GM23338 (cell line): ENCODE results near the gene CHPF. TPM values are rescaled to one million over a fixed set of nuclear protein-coding genes. Genes with fewer than 3 reads are reported as not detected.

ENCODE experiments used
- ATAC-seq: fragments of 200-7000 bp; cut with Tn5 transposase; 3 replicates; pipeline ENCODE4 v1.9.1; 2020
- DNase-seq: peaks from one replicate; pipeline ENCODE4 v3.0.0-alpha.2; 2015; ENCODE audit warnings: low spot score
- H2AFZ ChIP-seq: fragments of 200-600 bp; sonication (generic); 2 replicates; pipeline ENCODE4 v1.8.0; 2016; ENCODE audit warnings: antibody characterized with exemption, mild to moderate bottlenecking, moderate library complexity
- H3F3A ChIP-seq: fragments of 200-600 bp; sonication (generic); replicated peaks from 2 replicates; pipeline ENCODE4 v1.8.0; 2017; ENCODE audit warnings: antibody characterized with exemption, mixed run types, low read depth
- H3K27ac ChIP-seq: fragments of 200-600 bp; sonication (generic); 2 replicates; pipeline ENCODE4 v1.6.1; 2016; ENCODE audit warnings: low read depth
- H3K27me3 ChIP-seq: fragments of 200-600 bp; sonication (generic); 2 replicates; pipeline ENCODE4 v1.8.0; 2016; ENCODE audit warnings: mild to moderate bottlenecking, mixed run types, moderate library complexity; ENCODE audit not compliant: insufficient read depth
- H3K36me3 ChIP-seq: fragments of 200-600 bp; sonication (generic); 2 replicates; pipeline ENCODE4 v1.8.0; 2016; ENCODE audit warnings: mild to moderate bottlenecking; ENCODE audit not compliant: insufficient read depth
- H3K4me1 ChIP-seq: fragments of 200-600 bp; sonication (generic); 2 replicates; pipeline ENCODE4 v1.8.0; 2016; ENCODE audit warnings: mild to moderate bottlenecking, moderate library complexity; ENCODE audit not compliant: insufficient read depth
- H3K4me2 ChIP-seq: fragments of 200-600 bp; sonication (generic); 2 replicates; pipeline ENCODE4 v1.7.1; 2017; ENCODE audit warnings: mixed run types
- H3K4me3 ChIP-seq: fragments of 200-600 bp; sonication (generic); 2 replicates; pipeline ENCODE4 v1.6.1; 2016; ENCODE audit warnings: mixed run types
- H3K79me2 ChIP-seq: fragments of 200-600 bp; sonication (generic); replicated peaks from 2 replicates; pipeline ENCODE4 v1.8.0; 2017; ENCODE audit warnings: mild to moderate bottlenecking; ENCODE audit not compliant: insufficient read depth
- H3K9me2 ChIP-seq: fragments of 200-600 bp; sonication (generic); 2 replicates; pipeline ENCODE4 v1.8.0; 2017; ENCODE audit not compliant: insufficient read depth
- H4K20me1 ChIP-seq: fragments of 200-600 bp; sonication (generic); replicated peaks from 2 replicates; pipeline ENCODE4 v1.8.0; 2017; ENCODE audit warnings: mild to moderate bottlenecking; ENCODE audit not compliant: insufficient read depth
- H3K27ac Mint-ChIP-seq: 2 replicates; pipeline ENCODE4 v1.8.0; 2020; ENCODE audit warnings: inconsistent platforms, mild to moderate bottlenecking, moderate library complexity, mixed read lengths
- H3K27me3 Mint-ChIP-seq: 3 replicates; pipeline ENCODE4 v1.8.0; 2022; ENCODE audit warnings: low read depth, mild to moderate bottlenecking, moderate library complexity, mixed read lengths, inconsistent platforms; ENCODE audit not compliant: insufficient read depth, poor library complexity
- H3K36me3 Mint-ChIP-seq: 3 replicates; pipeline ENCODE4 v1.8.0; 2021; ENCODE audit warnings: low read depth, mild to moderate bottlenecking, inconsistent platforms, moderate library complexity, mixed read lengths
- H3K4me1 Mint-ChIP-seq: 3 replicates; pipeline ENCODE4 v1.8.0; 2020; ENCODE audit warnings: mild to moderate bottlenecking, inconsistent platforms, mixed read lengths
- H3K4me3 Mint-ChIP-seq: 3 replicates; pipeline ENCODE4 v1.8.0; 2021; ENCODE audit warnings: moderate library complexity, mild to moderate bottlenecking, inconsistent platforms, mixed read lengths
- H3K9me3 Mint-ChIP-seq: 3 replicates; pipeline ENCODE4 v1.8.0; 2020; ENCODE audit warnings: moderate library complexity, mild to moderate bottlenecking, inconsistent platforms, mixed read lengths
- CREB1 ChIP-seq: fragments of 250-450 bp; sonication (Bioruptor Pico); IDR thresholded peaks from 2 replicates; pipeline ENCODE4 v1.5.0; 2020; ENCODE audit warnings: low read depth, mild to moderate bottlenecking, moderate library complexity
- EZH2 ChIP-seq: fragments of 200-600 bp; sonication (generic); IDR thresholded peaks from one replicate; pipeline ENCODE4 v1.8.0; 2017; ENCODE audit warnings: antibody characterized with exemption, mild to moderate bottlenecking, low read depth; ENCODE audit not compliant: unreplicated experiment
- JUNB ChIP-seq: IDR thresholded peaks from one replicate; pipeline ENCODE4 v1.6.1; 2016; ENCODE audit warnings: antibody characterized with exemption; ENCODE audit not compliant: unreplicated experiment
- POLR2AphosphoS5 ChIP-seq: IDR thresholded peaks from 2 replicates; pipeline ENCODE4 v1.6.1; 2016; ENCODE audit warnings: antibody characterized with exemption, low read depth
- STAT1 ChIP-seq: IDR thresholded peaks from one replicate; pipeline ENCODE4 v1.6.1; 2016; ENCODE audit warnings: antibody characterized with exemption; ENCODE audit not compliant: unreplicated experiment
- ZNF331 ChIP-seq: fragments of 250-450 bp; sonication (Bioruptor Pico); IDR thresholded peaks from 2 replicates; pipeline ENCODE4 v1.5.0; 2020; ENCODE audit warnings: low read depth, mild to moderate bottlenecking, moderate library complexity
- polyA plus RNA-seq: library from polyadenylated mRNA; unstranded; fragments of >200 nt; fragmentation: Nextera tagmentation; extraction: Ambion mirVana; gene quantifications from 2 replicates; pipeline ENCODE4 v1.2.1, GENCODE V29; 2016
- total RNA-seq: library from RNA; depleted of rRNA; stranded (reverse); fragments of >200 nt; shearing (Covaris generic); gene quantifications from 2 replicates; pipeline ENCODE4 v1.2.3, GENCODE V29; 2014
- TF ChIP-seq, protein P1 (sequence below): IDR thresholded peaks from 2 replicates; pipeline ENCODE4 v1.6.1; 2016; ENCODE audit warnings: antibody characterized with exemption
- TF ChIP-seq, protein P2 (sequence below): IDR thresholded peaks from one replicate; pipeline ENCODE4 v1.6.1; 2018; ENCODE audit warnings: antibody characterized with exemption; ENCODE audit not compliant: unreplicated experiment

The CHPF gene
- total and polyA plus RNA-seq, 2 experiments from 2014 or later: 36.5 to 252 TPM

DNA sequence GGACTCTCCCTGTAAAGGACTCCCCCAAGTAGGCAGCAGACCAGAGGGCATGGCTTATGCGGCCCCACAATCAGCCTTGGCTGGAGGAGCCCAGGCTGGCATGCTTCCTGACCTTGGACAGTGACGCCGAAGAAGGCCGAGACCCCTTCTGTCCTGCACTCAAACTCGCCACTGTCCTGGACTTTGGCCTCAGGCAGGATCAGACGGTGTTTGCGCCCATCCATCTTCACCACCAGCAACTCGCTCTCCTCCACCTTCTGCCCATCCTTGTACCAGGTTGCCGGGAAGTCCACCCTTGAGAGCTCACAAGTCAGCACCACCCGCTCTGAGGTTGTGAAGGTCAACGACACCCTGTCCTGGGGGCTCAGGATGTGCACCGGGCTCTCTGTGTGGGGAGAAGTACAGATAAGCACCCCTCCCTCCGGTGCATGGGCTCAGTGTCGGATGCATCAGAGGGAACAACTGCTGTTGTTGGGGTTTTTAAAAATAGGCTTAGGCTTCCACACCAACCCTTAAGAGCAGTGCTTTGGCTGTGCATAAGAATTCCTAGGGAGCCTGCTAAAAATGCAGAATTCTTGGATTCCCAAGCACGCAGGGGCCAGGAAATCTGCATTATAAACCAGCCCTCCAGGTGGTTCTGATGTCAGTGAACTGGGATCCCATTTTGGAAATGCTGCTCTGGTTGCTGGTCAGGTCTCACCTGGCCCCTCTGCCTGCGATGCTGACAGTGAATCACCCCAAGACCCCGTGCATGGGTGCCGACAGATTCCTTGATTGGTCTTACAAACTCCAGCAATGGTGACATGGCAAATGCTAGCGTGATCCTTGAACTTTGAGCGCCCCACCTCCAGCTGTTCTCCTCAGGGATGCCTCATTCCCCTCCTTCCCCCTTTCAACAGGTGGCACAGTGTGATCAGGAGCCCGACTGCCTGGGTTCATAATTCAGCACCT is 21.8 kb upstream of the CHPF start (continued):
- TF ChIP-seq, protein P1, sequence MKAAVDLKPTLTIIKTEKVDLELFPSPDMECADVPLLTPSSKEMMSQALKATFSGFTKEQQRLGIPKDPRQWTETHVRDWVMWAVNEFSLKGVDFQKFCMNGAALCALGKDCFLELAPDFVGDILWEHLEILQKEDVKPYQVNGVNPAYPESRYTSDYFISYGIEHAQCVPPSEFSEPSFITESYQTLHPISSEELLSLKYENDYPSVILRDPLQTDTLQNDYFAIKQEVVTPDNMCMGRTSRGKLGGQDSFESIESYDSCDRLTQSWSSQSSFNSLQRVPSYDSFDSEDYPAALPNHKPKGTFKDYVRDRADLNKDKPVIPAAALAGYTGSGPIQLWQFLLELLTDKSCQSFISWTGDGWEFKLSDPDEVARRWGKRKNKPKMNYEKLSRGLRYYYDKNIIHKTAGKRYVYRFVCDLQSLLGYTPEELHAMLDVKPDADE: no peak; the same call in 1 of the 2 replicates
- no peak for TF ChIP-seq EZH2
- TF ChIP-seq STAT1: no peak
- TF ChIP-seq CREB1 (CRISPR knock-in tag): peak; percentile 60
- TF ChIP-seq POLR2AphosphoS5: peak; percentile 59
- TF ChIP-seq JUNB: no peak

DNA sequence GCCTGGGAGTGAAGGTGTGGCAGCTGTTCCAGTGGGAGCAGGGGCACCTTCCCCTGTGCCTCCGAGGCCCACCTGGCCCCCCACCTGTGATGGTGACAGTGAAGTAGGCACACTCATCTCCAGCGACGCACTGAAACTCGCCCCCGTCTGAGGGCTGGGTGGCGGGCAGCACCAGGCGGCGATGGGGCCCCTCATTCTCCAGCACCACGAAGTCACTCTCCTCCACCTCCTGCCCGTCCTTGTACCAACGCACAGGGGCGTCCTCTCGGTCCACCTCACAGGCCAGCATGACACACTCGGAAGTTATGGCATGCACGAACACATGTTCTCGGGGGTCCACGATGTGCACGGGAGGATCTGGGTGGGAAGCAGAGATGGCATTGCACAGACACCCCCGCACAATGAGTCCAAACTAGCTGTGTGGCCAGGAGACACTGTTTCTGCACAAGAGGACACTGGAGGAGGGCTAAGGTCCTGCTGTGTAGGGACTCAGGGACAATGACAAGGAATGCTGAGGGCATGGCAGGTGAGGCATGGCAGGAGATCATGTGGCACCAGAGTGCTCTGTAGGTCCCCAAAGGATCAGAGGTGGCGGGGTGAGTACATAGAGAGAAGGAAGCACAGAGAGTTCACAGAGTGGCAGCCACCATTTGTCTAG is 19.8 kb upstream of the CHPF start:
- TF ChIP-seq CREB1 (CRISPR knock-in tag) (no peak), POLR2AphosphoS5 (0 out of 2 replicates have a peak, but pooled peaks have one; percentile 13)
- Histone ChIP-seq H2AFZ (no peak overlapping the region), H3K4me3 (no peak overlapping the region), H3K27me3 (no peaks in the 10 kb centered on the region), H3K9me2 (no peaks in the 10 kb centered on the region), H3K4me1 (peaks cover 65% of the 10 kb centered on the region), H3K36me3 (peaks cover 8% of the 10 kb centered on the region; the same call in 1 of the 2 replicates), H3K79me2 (peaks cover 10% of the 10 kb centered on the region; the same call in 1 of the 2 replicates), H3F3A (peaks cover 41% of the 10 kb centered on the region), H4K20me1 (no peaks in the 10 kb centered on the region), H3K27ac (no peak overlapping the region), H3K4me2 (no peak overlapping the region)
- Mint-ChIP-seq H3K36me3 (peaks cover 67% of the 10 kb centered on the region), H3K4me3 (no peak overlapping the region), H3K27me3 (peaks cover 36% of the 10 kb centered on the region), H3K27ac (peak overlapping the region; percentile 82), H3K4me1 (peaks cover 80% of the 10 kb centered on the region), H3K9me3 (peaks cover 2% of the 10 kb centered on the region; the same call in 2 of the 3 replicates)
- DNase-seq (no peak), ATAC-seq (no peak)

DNA sequence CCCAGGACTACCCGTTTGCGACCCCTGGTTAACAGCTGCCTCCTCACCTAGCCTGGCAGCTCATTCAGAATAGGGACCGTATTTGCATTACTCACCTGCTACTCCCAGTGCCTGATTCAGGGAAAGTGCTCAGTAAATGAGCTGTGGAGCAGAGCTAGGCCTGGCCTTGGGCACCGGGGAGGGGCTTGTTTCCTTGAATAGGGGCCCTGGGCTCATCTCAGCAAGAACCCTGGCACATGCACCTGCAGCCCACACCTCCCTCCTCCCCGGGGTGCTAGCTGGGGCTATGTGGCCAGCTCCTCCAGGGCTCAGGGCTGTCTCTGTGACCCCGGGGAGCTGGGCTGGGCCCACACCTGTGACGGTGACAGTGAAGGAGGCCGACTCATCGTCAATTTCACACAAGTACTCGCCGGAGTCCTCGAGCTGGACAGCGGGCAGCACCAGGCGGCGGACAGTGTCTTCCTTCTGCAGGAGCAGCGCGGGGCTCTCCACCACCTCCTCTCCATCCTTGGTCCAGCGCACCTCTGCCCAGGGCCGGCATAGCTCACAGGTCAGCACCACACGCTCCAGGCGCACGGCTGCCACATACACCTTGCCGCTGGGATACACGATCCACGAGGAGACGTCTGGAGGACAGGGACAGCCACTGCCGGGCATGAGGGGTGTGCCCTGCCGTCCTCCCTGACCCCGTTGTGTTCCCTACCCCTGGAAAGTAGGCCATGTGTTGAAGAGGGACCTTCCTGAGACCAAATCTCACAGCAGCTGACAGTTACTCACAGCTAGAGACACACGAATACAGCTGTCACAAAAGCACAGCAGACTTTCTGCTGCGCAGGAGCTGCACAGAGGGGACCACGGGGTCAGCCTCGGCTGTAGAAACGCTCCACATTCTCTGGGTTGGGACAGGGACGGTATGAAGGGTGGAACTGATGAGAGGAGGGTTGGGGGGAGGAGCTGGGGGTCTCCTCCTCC is 18.7 kb upstream of the CHPF start:
- H3K36me3 Mint-ChIP-seq: peaks cover 57% of the 10 kb centered on the region
- H3K27ac Mint-ChIP-seq: peak overlapping the region; percentile 71
- H3K4me2 ChIP-seq: peak overlapping the region; percentile 74; the same call in 1 of the 2 replicates
- H2AFZ ChIP-seq: no peak overlapping the region
- no peaks in the 10 kb centered on the region for H4K20me1 ChIP-seq
- H3K36me3 ChIP-seq: peaks cover 8% of the 10 kb centered on the region; the same call in 1 of the 2 replicates
- TF ChIP-seq ZNF331: no peak
- TF ChIP-seq, protein P2, sequence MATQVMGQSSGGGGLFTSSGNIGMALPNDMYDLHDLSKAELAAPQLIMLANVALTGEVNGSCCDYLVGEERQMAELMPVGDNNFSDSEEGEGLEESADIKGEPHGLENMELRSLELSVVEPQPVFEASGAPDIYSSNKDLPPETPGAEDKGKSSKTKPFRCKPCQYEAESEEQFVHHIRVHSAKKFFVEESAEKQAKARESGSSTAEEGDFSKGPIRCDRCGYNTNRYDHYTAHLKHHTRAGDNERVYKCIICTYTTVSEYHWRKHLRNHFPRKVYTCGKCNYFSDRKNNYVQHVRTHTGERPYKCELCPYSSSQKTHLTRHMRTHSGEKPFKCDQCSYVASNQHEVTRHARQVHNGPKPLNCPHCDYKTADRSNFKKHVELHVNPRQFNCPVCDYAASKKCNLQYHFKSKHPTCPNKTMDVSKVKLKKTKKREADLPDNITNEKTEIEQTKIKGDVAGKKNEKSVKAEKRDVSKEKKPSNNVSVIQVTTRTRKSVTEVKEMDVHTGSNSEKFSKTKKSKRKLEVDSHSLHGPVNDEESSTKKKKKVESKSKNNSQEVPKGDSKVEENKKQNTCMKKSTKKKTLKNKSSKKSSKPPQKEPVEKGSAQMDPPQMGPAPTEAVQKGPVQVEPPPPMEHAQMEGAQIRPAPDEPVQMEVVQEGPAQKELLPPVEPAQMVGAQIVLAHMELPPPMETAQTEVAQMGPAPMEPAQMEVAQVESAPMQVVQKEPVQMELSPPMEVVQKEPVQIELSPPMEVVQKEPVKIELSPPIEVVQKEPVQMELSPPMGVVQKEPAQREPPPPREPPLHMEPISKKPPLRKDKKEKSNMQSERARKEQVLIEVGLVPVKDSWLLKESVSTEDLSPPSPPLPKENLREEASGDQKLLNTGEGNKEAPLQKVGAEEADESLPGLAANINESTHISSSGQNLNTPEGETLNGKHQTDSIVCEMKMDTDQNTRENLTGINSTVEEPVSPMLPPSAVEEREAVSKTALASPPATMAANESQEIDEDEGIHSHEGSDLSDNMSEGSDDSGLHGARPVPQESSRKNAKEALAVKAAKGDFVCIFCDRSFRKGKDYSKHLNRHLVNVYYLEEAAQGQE: peak; percentile 38
- peaks cover 36% of the 10 kb centered on the region for H3F3A ChIP-seq
- H3K4me3 ChIP-seq: no peak overlapping the region
- no peaks in the 10 kb centered on the region; the same call in 1 of the 3 replicates for H3K9me3 Mint-ChIP-seq
- ATAC-seq (peak; percentile 5), DNase-seq (no peak)
- H3K27me3 ChIP-seq: no peaks in the 10 kb centered on the region
- H3K27ac ChIP-seq: peak overlapping the region; percentile 93
- peaks cover 10% of the 10 kb centered on the region; the same call in 1 of the 2 replicates for H3K79me2 ChIP-seq
- peaks cover 59% of the 10 kb centered on the region for H3K4me1 ChIP-seq
- H3K4me1 Mint-ChIP-seq: peaks cover 74% of the 10 kb centered on the region
- H3K9me2 ChIP-seq: no peaks in the 10 kb centered on the region
- peaks cover 33% of the 10 kb centered on the region for H3K27me3 Mint-ChIP-seq
- H3K4me3 Mint-ChIP-seq: peak overlapping the region; percentile 38; the same call in 1 of the 3 replicates
